Measurements from ENCODE around the gene SEC63.
"Not testable (repeated sequence)": the region's sequence is repeated elsewhere in the genome, so short reads cannot be mapped to it uniquely, and the experiment has no call there.

Gene SEC63

DNA sequence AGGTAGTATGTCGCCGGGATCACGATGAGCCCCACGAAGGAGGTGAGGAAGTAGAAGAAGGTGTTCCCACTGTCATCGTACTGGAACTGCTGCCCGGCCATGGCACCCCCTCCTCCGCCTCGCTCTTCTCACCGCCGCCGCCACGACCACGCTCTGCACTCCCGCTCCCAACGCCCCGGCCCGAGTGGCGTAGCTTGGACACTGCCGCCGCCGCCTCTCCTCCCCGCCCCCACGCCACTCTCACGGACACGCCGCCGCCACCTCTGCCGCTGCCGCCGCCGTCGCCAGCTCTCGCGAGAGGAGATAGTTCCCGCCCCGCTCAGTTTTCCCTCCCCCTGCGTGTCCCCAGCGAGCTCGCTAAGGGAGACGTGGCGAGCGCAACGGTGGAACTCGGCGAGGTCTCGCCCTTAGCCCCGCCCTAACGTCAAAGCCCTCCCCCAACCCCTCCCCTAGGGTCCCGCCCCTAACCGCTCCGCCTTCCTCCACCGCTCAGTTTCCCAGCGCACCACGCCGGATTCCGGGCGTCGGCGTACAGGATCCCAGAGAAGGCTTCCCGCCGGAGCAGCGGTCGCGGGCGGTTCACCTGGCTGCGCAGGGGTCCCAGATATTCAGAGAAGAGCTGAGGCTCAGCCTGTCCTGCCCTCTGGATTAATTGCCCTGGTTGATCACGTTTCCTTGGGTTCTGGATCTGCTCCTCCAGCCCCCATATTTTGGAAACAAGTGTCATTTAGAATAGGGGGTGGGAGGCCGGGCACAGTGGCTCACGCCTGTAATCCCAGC is at the start of gene SEC63:
TSS of gene SEC63 (minus strand) at position 300 of the 780 bp plus-strand sequence. CDS start at position 101, 199 bp downstream.
- DNase-seq (ENCODE audit: low read depth, low spot score): peak; percentile 85

DNA sequence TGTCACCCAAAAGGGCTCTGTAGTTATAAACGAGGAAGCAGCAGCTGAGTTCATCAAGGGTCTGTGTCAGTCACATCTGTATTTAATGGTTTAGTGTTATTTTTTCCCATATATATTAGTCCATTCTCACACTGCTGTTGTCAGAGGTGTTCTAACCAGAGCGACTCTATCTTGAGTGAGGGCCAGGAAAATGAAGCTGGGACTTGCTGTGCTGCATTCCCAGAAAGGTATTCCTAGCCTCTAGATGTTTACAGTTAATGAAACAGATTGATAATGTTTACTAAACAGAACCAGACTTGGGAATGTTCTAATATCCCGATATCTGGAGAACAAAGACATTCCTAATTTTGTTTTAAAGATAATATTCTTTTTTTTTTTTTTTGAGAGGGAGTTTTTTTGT is 48.0 kb upstream of the SEC63 start:
- no peak for DNase-seq (ENCODE audit: low read depth, low spot score)

DNA sequence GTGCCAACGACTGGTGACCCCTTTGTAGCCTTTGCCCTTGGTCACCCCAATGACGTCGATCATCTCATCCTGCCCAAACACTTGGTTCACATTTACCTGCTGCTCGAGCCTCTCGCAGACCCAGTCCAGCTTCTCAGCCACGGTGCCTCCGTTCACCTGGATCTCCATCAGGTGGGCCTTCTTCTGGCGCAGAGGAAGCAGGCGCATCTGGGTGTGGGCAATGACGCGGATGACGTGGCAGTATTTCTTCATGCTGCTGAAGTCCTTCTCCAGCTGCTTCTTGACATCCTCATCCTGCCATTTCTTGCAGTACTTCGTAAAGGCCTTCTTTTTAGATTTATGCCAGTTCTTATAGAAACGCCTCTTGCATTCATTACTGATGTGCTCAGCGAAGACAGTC is 46.9 kb upstream of the SEC63 start:
- DNase-seq (ENCODE audit: low read depth, low spot score): no peak

- no peak for DNase-seq (ENCODE audit: low read depth, low spot score)
Measured at GRCh38 chr6:108002365-108003221, 44.6 kb upstream of the SEC63 start.

- DNase-seq (ENCODE audit: low read depth, low spot score): no peak
Measured at GRCh38 chr6:108001696-108002231, 43.8 kb upstream of the SEC63 start.

GRCh38 chr6:108000259-108000658 is 42.3 kb upstream of the SEC63 start:
- DNase-seq (ENCODE audit: low read depth, low spot score): not testable (repeated sequence)

GRCh38 chr6:107999341-107999740 is 41.3 kb upstream of the SEC63 start:
- no peak for DNase-seq (ENCODE audit: low read depth, low spot score)

- DNase-seq (ENCODE audit: low read depth, low spot score): no peak
Measured at GRCh38 chr6:107991772-107992550, 34.0 kb upstream of the SEC63 start.

GRCh38 chr6:107991061-107991460 is 33.1 kb upstream of the SEC63 start:
- no peak for DNase-seq (ENCODE audit: low read depth, low spot score)

DNA sequence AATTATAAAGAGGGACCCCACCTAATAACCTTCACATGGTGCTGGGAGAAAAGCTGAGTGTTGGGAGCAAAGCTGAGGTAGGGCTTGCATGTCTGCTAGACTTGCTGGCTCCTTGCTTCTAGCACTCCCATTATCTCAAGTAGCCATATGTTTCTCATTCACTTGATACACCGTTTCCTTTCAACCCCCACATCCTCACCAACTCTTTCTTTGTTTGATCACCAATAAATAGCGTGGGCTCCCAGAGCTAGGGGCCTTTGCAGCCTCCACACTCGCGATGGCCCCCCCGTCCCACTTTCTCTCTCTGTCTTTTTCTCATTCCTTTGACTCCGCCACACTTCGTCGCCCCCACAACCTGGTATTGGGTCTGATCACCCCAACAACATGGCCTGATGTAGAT is 32.6 kb upstream of the SEC63 start:
- DNase-seq (ENCODE audit: low read depth, low spot score): not testable (repeated sequence)

- DNase-seq (ENCODE audit: low read depth, low spot score): no peak
Measured at GRCh38 chr6:107989166-107990094, 31.4 kb upstream of the SEC63 start.

DNA sequence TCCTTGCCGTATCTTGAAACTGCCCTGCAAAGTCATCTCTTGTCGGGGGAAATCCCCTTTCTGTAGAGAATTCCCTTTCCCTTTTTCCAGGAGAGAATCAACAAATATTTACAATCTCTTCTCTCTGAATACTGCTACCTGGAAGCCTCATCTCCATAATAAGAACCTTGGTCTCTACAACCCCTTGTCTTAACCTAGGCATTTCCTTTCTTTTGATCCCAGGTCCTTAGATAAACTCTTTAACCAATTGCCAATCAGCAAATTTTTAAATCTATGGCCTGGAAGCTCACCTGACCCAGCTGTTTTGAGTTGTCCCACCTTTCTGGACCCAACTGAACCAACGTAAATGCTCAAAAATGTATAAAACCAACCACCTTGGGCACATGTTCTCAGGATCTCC is 30.6 kb upstream of the SEC63 start:
- no peak for DNase-seq (ENCODE audit: low read depth, low spot score)

GRCh38 chr6:107987805-107988204 is 29.8 kb upstream of the SEC63 start:
- no peak for DNase-seq (ENCODE audit: low read depth, low spot score)

DNA sequence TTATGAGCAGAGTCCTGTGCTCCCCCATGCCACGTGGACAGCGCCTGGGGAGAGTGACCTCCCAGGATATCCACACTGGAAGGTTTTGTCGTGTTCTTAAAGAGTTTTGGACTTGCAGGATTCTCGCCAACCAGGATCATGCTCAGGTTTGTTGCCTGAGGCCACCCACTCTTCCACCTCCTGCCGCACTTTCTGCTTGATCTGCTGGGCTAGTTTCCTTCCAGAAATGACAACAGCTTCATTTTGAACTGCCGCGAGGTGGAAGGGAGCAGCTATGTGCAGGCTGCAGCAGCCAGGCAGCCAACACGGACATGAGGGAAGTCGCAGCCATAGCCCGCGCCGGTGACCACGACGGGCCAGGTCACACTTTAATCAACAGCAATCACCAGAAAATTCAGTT is 27.7 kb upstream of the SEC63 start:
- DNase-seq (ENCODE audit: low read depth, low spot score): no peak

GRCh38 chr6:107983811-107984210 is 25.8 kb upstream of the SEC63 start:
- DNase-seq (ENCODE audit: low read depth, low spot score): no peak

- DNase-seq (ENCODE audit: low read depth, low spot score): no peak
Measured at GRCh38 chr6:107982486-107982885, 24.5 kb upstream of the SEC63 start.

DNA sequence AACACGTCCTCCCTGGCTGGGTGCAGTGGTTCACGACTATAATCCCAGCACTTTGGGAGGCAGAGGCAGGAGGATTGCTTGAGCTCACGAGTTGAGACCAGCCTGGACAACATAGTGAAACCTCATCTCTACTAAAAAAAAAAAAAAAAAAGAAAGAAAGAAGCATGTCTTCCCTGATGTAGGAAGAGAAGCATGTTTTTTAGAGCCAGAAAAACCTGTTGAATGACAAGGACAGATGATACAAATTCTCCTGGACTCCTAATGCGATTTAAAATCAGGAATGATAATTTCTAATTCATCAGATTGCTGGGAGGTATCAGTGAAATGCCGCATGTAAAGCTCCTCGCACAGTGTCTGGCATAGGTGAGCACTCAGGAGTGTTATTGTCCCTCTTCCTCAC is 23.7 kb upstream of the SEC63 start:
- no peak for DNase-seq (ENCODE audit: low read depth, low spot score)

DNA sequence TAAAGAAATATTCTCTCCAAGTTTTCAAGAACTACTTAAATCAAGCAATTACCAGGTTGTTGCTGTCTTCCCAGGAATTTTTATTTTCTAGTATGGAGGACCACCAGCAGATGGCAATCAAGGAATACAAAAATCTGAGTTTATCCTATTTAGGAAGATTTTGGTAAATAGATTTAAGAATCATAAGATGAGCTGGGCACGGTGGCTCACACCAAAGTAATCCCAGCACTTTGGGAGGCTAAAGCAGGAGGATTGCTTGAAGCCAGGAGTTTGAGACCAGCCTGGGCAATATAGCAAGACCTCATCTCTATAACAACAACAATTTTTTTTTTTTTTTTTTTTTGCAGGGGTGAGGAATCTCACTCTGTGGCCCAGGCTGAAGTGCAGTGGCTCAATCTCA is 19.3 kb upstream of the SEC63 start:
- DNase-seq (ENCODE audit: low read depth, low spot score): no peak

DNA sequence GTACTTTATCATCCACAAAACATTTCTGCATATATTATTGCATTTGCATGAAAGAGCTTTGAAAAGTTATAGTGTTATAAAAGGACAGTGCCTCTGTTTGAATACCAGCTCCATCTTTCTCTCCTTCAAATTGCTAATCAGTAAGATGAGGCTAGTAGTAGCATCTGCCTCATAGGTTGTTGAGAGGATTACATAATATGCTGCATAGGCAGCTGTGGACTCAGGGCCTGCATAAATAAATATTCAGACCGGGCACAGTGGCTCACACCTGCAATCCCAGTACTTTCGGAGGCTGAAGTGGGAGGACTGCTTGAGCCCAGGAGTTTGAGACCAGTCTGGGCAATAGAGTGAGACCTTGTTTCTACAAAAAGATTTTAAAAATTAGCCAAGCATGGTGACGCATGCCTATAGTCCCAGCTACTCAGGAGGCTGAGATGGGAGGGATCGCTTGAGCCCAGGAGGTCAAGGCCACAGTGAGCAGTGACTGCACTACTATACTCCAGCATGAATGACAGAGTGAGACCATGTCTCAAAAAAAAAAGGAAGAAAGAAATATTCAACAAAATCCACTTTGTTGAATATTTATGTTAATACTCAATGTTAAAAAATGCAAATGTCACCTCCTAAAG is 18.3 kb upstream of the SEC63 start:
- DNase-seq (ENCODE audit: low read depth, low spot score): no peak

DNA sequence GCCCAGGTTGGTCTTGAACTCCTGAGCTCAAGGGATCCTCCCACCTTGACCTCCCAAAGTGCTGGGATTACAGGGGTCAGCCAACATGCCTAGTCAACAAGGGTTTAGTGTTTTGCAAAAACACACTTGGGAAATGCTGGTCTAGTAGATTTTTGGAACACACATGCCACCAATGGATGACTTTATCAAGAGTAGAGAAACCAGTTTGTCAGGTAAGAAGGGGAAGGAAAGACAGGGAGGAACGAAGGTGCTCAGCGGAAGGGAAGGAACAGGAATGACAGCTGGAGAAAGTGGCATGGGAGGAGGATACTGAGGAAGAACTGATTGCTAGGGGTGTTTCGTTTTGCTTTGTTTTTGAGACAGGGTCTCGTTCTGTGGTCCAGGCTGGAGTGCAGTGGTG is 15.6 kb upstream of the SEC63 start:
- DNase-seq (ENCODE audit: low read depth, low spot score): no peak
